HG02759 (cell line): ENCODE results near the gene ATP5IF1.

Experiments
- ATAC-seq: cut with Tn5 transposase; IDR thresholded peaks from one replicate; pipeline ENCODE4 v1.9.1; 2021; ENCODE audit warnings: mild to moderate bottlenecking, moderate library complexity; ENCODE audit not compliant: unreplicated experiment

Gene ATP5IF1

GRCh38 chr1:28264897-28265296, 29.0 kb downstream of the ATP5IF1 start:
- no peak for ATAC-seq

DNA sequence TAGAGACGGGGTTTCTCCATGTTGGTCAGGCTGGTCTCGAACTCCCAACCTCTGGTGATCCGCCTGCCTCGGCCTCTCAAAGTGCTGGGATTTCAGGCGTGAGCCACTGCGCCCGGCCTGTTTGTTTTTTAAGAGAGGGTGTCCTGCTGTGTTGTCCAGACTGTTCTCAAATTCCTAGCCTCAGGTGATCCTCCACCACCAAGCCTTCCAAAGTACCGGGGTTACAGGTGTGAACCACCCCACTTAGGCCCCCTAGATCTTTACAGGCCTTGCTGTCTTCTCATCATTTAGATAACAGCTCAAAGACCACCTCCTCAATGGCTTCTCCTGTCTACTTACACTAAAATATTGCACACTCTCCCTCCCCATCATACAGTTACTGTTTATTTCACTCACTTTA, 29.7 kb downstream of the ATP5IF1 start:
- ATAC-seq: no peak

DNA sequence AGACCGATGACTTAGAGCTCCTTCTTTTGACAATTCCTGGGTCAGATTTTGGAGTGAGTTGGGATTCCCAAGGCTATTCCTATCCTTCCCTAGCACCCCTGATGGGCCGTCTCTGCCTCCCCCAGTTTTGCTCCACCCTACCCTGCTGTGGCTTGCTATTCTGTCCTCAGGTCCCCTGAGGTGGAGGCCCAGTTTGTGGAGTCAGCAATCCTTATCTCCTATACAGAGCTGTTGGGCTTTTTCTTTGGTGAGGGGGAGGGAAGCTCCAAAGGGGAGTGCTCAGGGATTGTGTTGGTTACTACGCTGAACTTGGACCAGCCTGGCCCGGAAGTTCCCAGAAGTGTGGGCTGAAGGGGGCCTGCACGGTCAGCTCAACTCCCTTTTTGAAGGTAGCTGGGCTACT, 31.0 kb downstream of the ATP5IF1 start:
- ATAC-seq: no peak

GRCh38 chr1:28267633-28268032, 31.7 kb downstream of the ATP5IF1 start:
- no peak for ATAC-seq

- no peak for ATAC-seq
These were observed 33.6 kb downstream of the ATP5IF1 start for GRCh38 chr1:28269529-28269928.

DNA sequence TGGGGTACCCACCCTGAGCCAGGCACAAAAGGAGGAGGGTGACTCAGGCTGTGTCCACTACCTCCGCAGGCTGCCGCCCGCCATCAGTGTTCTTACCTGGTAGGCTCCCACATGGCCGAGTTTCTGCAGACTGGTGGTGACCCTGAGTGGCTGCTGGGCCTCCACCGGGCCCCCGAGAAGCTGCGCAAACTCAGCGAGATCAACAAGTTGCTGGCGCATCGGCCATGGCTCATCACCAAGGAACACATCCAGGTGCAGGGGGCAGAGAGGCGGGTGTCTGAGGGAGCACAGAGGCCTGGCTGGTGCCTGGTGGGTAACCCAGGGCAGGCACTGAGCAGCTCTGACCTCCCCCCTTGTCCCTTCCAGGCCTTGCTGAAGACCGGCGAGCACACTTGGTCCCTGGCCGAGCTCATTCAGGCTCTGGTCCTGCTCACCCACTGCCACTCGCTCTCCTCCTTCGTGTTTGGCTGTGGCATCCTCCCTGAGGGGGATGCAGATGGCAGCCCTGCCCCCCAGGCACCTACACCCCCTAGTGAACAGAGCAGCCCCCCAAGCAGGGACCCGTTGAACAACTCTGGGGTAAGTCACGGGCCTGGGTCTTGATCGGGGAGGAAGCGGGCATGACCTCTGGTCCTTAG, 36.4 kb downstream of the ATP5IF1 start:
- ATAC-seq: no peak

- no peak for ATAC-seq
These were observed 37.4 kb downstream of the ATP5IF1 start for GRCh38 chr1:28273216-28273860.

- ATAC-seq: no peak
These were observed 42.8 kb downstream of the ATP5IF1 start for GRCh38 chr1:28278763-28279162.

- ATAC-seq: no peak
These were observed 43.8 kb downstream of the ATP5IF1 start for GRCh38 chr1:28279721-28280120.

GRCh38 chr1:28280501-28280900, 44.6 kb downstream of the ATP5IF1 start:
- no peak for ATAC-seq

GRCh38 chr1:28280977-28281381, 45.1 kb downstream of the ATP5IF1 start:
- no peak for ATAC-seq

- ATAC-seq: no peak
These were observed 45.9 kb downstream of the ATP5IF1 start for GRCh38 chr1:28281608-28282425.

GRCh38 chr1:28282426-28283407, 46.8 kb downstream of the ATP5IF1 start:
- ATAC-seq: no peak

DNA sequence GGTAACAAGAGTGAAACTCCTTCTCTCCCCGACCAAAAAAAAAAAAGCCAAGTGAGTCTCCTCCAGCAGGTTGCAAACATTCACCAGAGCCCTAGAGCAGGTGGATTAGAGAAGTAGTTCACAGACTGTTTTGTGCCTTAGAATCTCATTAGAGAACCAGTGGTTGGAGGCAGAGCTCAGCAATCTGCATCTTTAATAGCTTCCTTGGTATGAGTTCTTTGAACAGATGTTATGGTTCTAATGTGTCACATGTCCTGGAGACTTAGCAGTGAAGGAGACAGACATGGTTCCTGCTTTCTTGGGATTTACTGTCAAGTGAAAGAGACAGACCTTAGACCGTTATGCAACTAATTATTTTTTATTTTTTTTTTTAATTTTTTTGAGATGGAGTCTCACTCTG, 50.2 kb downstream of the ATP5IF1 start:
- no peak for ATAC-seq
